Uterus (tissue), 4 donors: ENCODE data around the gene MAP7D1. TPM values are rescaled to one million over a fixed set of nuclear protein-coding genes. Genes with fewer than 3 reads are reported as not detected.
A peak's percentile ranks its signal among the peaks of the same experiment; 100 is the strongest.

ENCODE experiments used
- DNase-seq, 2 donors: peaks; one replicate each; pipeline ENCODE4 v3.0.0-alpha.2; 2019 to 2020
- H3K27ac ChIP-seq, 2 donors: fragments of 200-600 bp; sonication (generic); 1 replicate in 1 of 2; 2 replicates in 1 of 2; pipeline ENCODE4 v1.5.1; 2016 to 2018
- H3K27me3 ChIP-seq, 2 donors: fragments of 200-600 bp; sonication (generic); one replicate each; pipeline ENCODE4 v1.5.1; 2018 to 2019; ENCODE audit warnings: control low read depth in 1 of 2
- H3K36me3 ChIP-seq, 2 donors: fragments of 200-600 bp; sonication (generic); one replicate each; pipeline ENCODE4 v1.5.1; 2019; ENCODE audit warnings: control low read depth in 1 of 2
- H3K4me1 ChIP-seq, 2 donors: fragments of 200-600 bp; sonication (generic); one replicate each; pipeline ENCODE4 v1.5.1; 2018 to 2019; ENCODE audit warnings: control low read depth in 1 of 2
- H3K4me3 ChIP-seq, 2 donors: fragments of 200-600 bp; sonication (generic); 1 replicate in 1 of 2; 2 replicates in 1 of 2; pipeline ENCODE4 v1.5.1; 2018 to 2019; ENCODE audit warnings: mild to moderate bottlenecking in 1 of 2
- H3K9me3 ChIP-seq, 2 donors: fragments of 200-600 bp; sonication (generic); one replicate each; pipeline ENCODE4 v1.5.1; 2019; ENCODE audit warnings: control low read depth in 1 of 2
- POLR2A ChIP-seq, 2 donors: fragments of 450-650 bp; IDR thresholded peaks; one replicate each; pipeline ENCODE4 v1.6.1; 2016; ENCODE audit warnings: antibody characterized with exemption in 2 of 2, mild to moderate bottlenecking in 1 of 2, moderate library complexity in 1 of 2
- intact Hi-C: fragments of 100-400 bp; cut with DNase I; formaldehyde crosslinking; loops from one replicate; pipeline ENCODE4 v1.15.1; 2023; ENCODE audit warnings: low total_unique reads
- total RNA-seq, 4 donors: library from RNA; depleted of rRNA in 3 of 4; stranded (reverse); fragments of >200 nt in 3 of 4; gene quantifications; one replicate each; pipeline versions ENCODE4 v1.1.0 to v1.2.4, GENCODE V29; 2014 to 2023
- TF ChIP-seq, protein P1 (sequence below), 4 experiments: fragments of 200-600 bp in 2 of 4; fragments of 450-650 bp in 2 of 4; sonication (generic) in 2 of 4; IDR thresholded peaks; one replicate each; pipeline ENCODE4 v1.5.1; 2016 to 2019; ENCODE audit warnings: antibody characterized with exemption in 4 of 4, mild to moderate bottlenecking in 2 of 4, moderate library complexity in 1 of 4
- donor health status: DM: yes; HTN: yes; CAD: no.

MAP7D1 gene
- total RNA-seq, 4 donors from 2014 or later = 53.5 to 115 (median 77.3) TPM

- no peak for DNase-seq
- Histone ChIP-seq H3K27me3 (no peaks in the 10 kb centered on the region), H3K9me3 (no peaks in the 10 kb centered on the region), H3K27ac (no peak overlapping the region), H3K4me3 (no peak overlapping the region), H3K36me3 (no peaks in the 10 kb centered on the region), H3K4me1 (no peaks in the 10 kb centered on the region)
- intact Hi-C loops = no loop called here
- TF ChIP-seq POLR2A (IDR thresholded peaks at IDR 0.05) = no peak
- TF ChIP-seq, protein P1, sequence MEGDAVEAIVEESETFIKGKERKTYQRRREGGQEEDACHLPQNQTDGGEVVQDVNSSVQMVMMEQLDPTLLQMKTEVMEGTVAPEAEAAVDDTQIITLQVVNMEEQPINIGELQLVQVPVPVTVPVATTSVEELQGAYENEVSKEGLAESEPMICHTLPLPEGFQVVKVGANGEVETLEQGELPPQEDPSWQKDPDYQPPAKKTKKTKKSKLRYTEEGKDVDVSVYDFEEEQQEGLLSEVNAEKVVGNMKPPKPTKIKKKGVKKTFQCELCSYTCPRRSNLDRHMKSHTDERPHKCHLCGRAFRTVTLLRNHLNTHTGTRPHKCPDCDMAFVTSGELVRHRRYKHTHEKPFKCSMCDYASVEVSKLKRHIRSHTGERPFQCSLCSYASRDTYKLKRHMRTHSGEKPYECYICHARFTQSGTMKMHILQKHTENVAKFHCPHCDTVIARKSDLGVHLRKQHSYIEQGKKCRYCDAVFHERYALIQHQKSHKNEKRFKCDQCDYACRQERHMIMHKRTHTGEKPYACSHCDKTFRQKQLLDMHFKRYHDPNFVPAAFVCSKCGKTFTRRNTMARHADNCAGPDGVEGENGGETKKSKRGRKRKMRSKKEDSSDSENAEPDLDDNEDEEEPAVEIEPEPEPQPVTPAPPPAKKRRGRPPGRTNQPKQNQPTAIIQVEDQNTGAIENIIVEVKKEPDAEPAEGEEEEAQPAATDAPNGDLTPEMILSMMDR (IDR thresholded peaks at IDR 0.05) = no peak
These were observed 44.8 kb upstream of the MAP7D1 start for GRCh38 chr1:36111151-36111550.

- TF ChIP-seq, protein P1 (IDR thresholded peaks at IDR 0.05) = no peak
- TF ChIP-seq POLR2A (IDR thresholded peaks at IDR 0.05) = no peak
- no peaks in the 10 kb centered on the region for H3K4me1 ChIP-seq
These were observed 43.1 kb upstream of the MAP7D1 start for GRCh38 chr1:36112823-36113222.

DNA sequence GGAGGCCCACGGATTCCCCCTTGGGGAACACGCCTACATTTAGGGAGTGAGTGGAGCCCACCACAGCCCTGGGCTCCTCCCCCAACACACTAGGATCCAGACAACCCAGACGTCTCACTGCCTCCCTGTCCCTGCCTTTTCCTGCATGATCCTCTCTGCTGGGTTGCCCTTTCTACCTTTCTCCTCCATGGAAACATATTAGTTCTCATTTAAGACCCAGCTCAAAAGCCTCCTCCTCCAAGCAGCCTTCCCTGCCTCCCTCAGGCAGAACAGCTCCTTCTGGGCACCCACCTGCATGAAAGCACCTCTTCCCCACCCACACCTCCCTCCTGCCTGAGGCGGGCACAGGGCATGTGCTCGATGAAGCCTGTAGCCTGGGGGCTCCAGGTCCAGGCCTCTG, 41.6 kb upstream of the MAP7D1 start:
- Histone ChIP-seq H3K27ac (no peak overlapping the region), H3K36me3 (no peaks in the 10 kb centered on the region), H3K4me3 (no peak overlapping the region), H3K27me3 (no peaks in the 10 kb centered on the region), H3K9me3 (no peaks in the 10 kb centered on the region), H3K4me1 (no peaks in the 10 kb centered on the region)
- TF ChIP-seq, protein P1 (IDR thresholded peaks at IDR 0.05) = no peak
- TF ChIP-seq POLR2A (IDR thresholded peaks at IDR 0.05) = no peak
- no peak for DNase-seq
- intact Hi-C loops = no loop called here

More at GRCh38 chr1:36112823-36113222, 43.1 kb upstream of the MAP7D1 start:
- H3K36me3 ChIP-seq = no peaks in the 10 kb centered on the region
- no peak overlapping the region for H3K4me3 ChIP-seq
- no peaks in the 10 kb centered on the region for H3K9me3 ChIP-seq
- H3K27me3 ChIP-seq = no peaks in the 10 kb centered on the region
- DNase-seq = no peak
- no peak overlapping the region for H3K27ac ChIP-seq
- intact Hi-C loops = no loop called here

DNA sequence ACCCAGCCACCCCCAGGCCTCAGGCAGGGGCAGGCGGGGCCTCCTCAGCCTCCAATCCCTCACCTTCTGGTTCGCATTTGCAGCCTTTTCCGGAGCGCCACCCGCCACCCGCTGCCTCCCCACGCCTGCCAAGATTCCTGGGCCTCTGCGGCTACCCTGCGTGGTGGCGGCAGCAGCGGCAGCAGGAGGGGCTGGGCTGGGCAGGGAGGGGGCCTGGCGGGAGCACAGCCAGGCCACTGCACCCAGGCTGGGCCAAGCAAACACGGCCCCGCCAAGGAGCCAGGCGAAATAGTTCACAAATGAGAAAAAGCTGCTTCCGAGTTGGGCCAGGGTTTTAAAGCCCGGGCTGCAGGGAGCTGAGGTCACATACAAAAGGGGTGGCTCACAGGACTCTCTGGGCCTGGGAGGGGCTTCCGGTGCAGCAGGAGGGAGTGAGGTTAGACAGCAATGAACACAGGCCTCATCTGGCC, 40.7 kb upstream of the MAP7D1 start:
- DNase-seq = no peak
- no peaks in the 10 kb centered on the region for H3K36me3 ChIP-seq
- H3K4me3 ChIP-seq = no peak overlapping the region
- H3K27me3 ChIP-seq = no peaks in the 10 kb centered on the region
- no peaks in the 10 kb centered on the region for H3K4me1 ChIP-seq
- intact Hi-C loops = no loop called here
- H3K9me3 ChIP-seq = no peaks in the 10 kb centered on the region
- TF ChIP-seq POLR2A (IDR thresholded peaks at IDR 0.05) = no peak
- TF ChIP-seq, protein P1 (IDR thresholded peaks at IDR 0.05) = no peak
- H3K27ac ChIP-seq = peak overlapping the region in 1 of 2 donors; percentile 14

GRCh38 chr1:36115931-36116330, 40.0 kb upstream of the MAP7D1 start:
- DNase-seq = no peak
- TF ChIP-seq, protein P1 (IDR thresholded peaks at IDR 0.05) = no peak
- TF ChIP-seq POLR2A (IDR thresholded peaks at IDR 0.05) = no peak
- Histone ChIP-seq H3K4me1 (no peaks in the 10 kb centered on the region), H3K36me3 (no peaks in the 10 kb centered on the region), H3K27ac (no peak overlapping the region), H3K9me3 (no peaks in the 10 kb centered on the region), H3K27me3 (no peaks in the 10 kb centered on the region), H3K4me3 (no peak overlapping the region)
- intact Hi-C loops = no loop called here
